M059J (cell line): ENCODE results near the gene C1QTNF1. TPM values are rescaled to one million over a fixed set of nuclear protein-coding genes. Genes with fewer than 3 reads are reported as not detected.

Source experiments
- DNase-seq: peaks from one replicate; pipeline ENCODE4 v3.0.0-alpha.2; 2012; ENCODE audit warnings: low read depth
- total RNA-seq: library from RNA; depleted of rRNA; stranded (reverse); fragments of >200 nt; shearing (Covaris generic); gene quantifications from 2 replicates; pipeline ENCODE4 v1.2.3, GENCODE V29; 2014

C1QTNF1 gene
- total RNA-seq, 1 experiment from 2014 or later, result 7.0 TPM

DNA sequence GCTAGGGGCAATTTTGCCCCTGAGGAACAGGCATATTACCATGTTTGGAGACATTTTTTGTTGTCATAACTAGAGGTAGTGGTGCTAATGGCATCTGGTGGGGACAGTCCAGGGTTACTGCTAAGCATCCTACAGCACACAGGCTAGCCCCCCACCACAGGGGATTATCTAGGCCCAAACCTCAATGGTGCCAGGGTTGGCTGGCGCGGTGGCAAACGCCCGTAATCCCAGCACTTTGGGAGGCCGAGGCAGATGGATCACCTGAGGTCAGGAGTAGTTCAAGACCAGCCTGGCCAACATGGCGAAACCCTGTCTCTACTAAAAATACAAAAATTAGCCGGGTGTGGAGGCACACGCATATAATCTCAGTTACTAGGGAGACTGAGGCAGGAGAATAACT is 15.2 kb downstream of the C1QTNF1 start:
- DNase-seq, result no peak

GRCh38 chr17:79039886-79040285 is 15.9 kb downstream of the C1QTNF1 start:
- DNase-seq, result no peak

- DNase-seq, result no peak
Observed at GRCh38 chr17:79041041-79041570, 17.1 kb downstream of the C1QTNF1 start.

DNA sequence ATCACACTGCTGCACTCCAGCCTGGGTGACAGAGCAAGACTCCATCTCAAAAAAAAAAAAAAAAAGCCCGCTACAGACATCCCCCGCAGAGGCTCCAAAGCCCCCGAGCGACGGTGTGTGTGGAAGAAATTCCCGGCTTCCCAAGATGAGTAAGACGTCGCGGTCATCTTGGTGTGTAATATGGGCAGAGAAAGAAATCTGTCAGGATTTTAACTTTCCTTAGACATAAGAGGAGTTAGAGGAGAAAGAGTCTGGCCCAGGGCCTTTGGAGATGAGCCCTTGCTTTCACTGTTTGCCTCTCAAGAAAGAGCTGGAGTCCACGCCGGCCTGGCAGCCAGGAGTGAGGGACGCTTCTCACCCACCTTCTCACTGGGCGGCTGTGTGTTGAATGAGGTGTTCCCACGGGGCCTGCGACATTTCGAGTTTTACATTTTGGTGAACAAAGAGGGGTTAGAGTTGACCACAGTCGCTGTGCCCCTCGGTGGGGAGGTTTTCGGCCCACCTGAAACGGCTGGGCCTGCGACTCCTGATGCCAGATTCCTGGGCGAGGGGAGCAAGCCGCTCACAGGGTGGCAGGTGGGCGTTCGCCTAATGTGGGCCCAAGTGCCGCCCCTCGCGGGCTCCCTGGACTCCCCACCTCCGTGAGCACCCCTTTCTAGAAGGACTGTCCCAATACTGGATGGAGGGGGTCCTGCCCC is 17.9 kb downstream of the C1QTNF1 start:
- DNase-seq, result peak; percentile 50

GRCh38 chr17:79042421-79043190 is 18.6 kb downstream of the C1QTNF1 start:
- peak; percentile 67 for DNase-seq

DNA sequence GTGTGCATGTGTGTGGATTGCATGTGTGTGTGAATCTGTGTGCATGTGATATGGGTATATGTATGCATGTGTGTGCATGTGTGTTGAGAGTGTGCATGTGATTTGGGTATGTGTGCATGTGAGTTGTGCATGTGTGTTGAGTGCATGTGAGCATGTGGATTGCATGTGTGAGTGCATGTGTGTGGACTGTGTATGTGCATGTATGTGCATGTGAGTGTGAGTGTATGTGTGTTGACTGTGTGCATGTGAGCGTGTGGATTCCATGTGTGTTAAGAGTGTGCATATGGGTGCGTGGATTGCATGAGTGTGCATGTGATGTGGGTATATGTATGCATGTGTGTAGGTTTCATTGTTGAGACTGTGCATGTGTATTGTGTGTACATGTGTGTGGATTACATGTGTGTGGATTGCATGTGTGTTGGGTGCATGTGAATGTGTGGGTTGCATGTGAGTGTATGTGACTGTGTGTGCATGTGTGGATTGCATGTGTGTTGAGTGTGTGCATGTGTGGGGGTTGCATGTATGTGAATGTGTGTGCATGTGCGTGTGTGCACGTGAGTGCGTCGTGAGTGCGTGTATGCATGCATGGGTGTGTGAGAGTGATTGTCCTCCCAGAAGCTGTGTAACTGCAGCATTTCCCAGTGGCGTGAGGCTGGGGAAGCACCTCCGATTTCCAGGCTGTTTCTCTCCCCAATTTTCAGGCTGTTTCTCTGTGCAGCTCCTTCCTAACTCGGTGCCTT is 19.4 kb downstream of the C1QTNF1 start:
- DNase-seq, result no peak

DNA sequence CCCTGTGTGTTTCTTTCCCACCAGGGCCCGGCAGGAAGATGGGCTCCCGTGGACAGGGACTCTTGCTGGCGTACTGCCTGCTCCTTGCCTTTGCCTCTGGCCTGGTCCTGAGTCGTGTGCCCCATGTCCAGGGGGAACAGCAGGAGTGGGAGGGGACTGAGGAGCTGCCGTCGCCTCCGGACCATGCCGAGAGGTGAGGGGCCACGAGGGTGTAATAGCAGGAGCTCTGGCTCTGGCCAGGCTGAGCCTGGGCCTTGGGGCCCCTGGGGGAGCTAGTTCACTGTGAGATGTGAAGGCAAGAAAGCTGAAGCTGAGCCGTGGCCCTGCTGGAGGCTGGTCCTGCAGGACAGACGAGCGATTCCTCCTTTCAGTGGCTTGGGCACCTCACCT is 20.0 kb downstream of the C1QTNF1 start:
- DNase-seq, result no peak

GRCh38 chr17:79044462-79044861 is 20.5 kb downstream of the C1QTNF1 start:
- no peak for DNase-seq

DNA sequence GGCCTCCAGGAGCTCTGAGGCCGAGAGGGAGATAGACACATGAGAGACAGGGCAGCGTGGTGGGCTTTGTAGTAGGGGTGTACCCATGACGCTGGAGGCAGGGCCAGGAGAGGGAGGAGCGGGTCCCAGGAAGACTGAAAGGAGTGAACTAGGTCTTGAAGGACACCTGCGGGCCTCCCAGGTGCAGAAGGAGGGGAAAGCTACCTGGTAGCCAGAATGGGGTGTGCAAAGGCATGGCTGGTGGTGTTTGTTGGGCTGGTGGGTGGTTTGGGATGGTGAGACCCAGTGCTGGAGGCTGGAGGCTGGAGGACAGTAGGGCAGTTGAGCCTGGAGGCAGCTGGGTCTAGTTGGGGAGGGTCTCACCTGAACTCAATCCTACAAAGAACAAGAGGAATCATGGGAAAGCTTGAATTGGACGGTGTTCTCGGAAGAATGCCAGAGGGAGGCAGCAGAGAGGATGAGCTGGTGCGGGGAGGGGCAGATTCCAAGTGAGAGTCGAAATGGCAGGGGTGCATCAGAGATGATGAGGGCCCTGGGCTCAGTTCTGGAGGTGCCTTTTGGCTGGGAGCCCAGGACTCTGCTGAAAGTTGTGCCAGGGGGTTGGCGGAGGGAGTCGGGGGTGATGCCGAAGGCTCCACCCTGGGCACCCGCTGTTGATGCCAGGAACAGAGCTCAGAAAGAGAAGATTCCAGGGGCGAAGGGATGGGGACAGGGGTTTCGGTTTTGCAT is 21.2 kb downstream of the C1QTNF1 start:
- DNase-seq, result no peak

DNA sequence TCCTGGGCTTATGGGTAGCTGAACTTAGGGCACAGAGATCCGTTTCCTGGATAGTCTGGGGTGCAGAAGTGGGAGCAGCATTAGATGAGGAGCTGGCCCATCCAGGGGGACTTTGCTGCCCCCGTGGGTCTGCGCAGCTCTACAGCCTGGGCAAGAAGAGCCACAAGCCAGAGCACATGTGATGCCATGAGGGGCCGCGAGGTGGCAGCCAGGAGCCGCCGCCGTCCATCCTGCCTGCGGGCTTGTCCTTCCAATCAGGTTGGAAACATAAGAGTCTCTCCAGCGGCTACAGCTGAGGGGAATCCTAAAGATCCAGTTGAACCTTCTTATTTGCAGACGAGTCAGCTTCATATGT is 21.9 kb downstream of the C1QTNF1 start:
- peak; percentile 60 for DNase-seq

DNA sequence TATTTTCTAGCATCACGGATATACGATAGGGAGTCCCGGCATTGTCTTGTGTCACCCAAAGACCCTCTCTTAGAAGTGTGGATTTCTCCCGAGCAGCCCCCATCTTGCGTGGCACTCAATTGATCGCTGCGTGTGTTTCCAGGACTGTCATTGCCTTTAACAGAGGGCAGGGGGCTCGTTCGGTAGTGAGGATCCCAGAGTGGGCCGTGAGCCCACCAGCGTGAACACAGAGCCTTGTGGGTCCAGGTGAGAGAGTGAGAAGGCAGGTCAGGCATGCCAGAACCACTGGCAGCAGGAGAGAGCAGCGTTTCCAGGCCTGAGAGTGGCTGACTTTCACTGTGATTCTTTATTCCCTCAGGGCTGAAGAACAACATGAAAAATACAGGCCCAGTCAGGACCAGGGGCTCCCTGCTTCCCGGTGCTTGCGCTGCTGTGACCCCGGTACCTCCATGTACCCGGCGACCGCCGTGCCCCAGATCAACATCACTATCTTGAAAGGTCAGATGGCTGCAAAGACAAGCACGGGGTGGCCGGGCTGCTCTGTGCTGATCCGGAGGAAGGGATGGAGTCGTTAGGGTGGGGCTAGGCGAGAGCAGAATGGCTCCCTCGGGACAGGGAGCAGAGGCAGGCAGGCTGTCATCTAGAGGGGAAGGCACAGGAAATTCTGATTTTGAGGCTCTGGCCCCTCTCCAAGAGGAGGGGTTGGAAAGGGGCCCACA is 22.4 kb downstream of the C1QTNF1 start:
- no peak for DNase-seq

GRCh38 chr17:79046916-79047280 is 22.9 kb downstream of the C1QTNF1 start:
- no peak for DNase-seq

DNA sequence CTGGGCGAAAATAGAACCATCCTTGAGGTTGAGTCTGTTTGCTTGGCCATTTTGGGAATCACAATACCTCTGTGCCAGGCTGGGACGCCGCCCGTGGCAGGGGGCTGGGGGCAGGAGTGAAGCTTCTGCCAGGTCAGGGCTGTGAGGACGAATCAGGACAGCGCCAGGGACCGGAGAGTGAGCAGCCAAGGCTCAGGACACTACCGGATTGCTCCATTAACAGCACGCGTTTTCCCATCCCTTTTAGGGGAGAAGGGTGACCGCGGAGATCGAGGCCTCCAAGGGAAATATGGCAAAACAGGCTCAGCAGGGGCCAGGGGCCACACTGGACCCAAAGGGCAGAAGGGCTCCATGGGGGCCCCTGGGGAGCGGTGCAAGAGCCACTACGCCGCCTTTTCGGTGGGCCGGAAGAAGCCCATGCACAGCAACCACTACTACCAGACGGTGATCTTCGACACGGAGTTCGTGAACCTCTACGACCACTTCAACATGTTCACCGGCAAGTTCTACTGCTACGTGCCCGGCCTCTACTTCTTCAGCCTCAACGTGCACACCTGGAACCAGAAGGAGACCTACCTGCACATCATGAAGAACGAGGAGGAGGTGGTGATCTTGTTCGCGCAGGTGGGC is 23.4 kb downstream of the C1QTNF1 start:
- no peak for DNase-seq

DNA sequence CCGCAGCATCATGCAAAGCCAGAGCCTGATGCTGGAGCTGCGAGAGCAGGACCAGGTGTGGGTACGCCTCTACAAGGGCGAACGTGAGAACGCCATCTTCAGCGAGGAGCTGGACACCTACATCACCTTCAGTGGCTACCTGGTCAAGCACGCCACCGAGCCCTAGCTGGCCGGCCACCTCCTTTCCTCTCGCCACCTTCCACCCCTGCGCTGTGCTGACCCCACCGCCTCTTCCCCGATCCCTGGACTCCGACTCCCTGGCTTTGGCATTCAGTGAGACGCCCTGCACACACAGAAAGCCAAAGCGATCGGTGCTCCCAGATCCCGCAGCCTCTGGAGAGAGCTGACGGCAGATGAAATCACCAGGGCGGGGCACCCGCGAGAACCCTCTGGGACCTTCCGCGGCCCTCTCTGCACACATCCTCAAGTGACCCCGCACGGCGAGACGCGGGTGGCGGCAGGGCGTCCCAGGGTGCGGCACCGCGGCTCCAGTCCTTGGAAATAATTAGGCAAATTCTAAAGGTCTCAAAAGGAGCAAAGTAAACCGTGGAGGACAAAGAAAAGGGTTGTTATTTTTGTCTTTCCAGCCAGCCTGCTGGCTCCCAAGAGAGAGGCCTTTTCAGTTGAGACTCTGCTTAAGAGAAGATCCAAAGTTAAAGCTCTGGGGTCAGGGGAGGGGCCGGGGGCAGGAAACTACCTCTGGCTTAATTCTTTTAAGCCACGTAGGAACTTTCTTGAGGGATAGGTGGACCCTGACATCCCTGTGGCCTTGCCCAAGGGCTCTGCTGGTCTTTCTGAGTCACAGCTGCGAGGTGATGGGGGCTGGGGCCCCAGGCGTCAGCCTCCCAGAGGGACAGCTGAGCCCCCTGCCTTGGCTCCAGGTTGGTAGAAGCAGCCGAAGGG is 24.2 kb downstream of the C1QTNF1 start:
- DNase-seq, result no peak

- no peak for DNase-seq
Observed at GRCh38 chr17:79048826-79049755, 25.1 kb downstream of the C1QTNF1 start.

- no peak for DNase-seq
Observed at GRCh38 chr17:79049821-79050220, 25.9 kb downstream of the C1QTNF1 start.

- no peak for DNase-seq
Observed at GRCh38 chr17:79050551-79050950, 26.6 kb downstream of the C1QTNF1 start.

DNA sequence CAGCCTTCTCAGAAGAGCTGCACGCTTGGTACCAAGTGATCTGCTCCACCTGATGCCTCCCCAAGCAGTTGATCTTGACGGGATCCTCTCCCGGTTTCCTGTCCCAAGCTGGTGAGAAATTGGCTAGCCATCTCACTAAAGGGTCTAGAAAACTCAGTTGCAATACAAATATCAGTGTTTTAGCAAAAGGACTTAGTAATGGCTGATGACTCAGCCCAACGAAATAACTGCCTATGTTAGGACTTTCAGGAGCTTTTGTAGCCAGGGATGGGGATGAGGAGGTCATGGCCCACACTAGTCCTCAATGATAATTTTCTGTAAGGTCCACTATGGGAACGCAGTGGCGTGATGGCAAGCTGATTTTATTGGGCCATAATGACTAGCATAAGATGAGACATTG is 27.3 kb downstream of the C1QTNF1 start:
- DNase-seq, result no peak

GRCh38 chr17:79052131-79052530 is 28.2 kb downstream of the C1QTNF1 start:
- no peak for DNase-seq
